Measurements from ENCODE around the gene TICAM2.

DNA sequence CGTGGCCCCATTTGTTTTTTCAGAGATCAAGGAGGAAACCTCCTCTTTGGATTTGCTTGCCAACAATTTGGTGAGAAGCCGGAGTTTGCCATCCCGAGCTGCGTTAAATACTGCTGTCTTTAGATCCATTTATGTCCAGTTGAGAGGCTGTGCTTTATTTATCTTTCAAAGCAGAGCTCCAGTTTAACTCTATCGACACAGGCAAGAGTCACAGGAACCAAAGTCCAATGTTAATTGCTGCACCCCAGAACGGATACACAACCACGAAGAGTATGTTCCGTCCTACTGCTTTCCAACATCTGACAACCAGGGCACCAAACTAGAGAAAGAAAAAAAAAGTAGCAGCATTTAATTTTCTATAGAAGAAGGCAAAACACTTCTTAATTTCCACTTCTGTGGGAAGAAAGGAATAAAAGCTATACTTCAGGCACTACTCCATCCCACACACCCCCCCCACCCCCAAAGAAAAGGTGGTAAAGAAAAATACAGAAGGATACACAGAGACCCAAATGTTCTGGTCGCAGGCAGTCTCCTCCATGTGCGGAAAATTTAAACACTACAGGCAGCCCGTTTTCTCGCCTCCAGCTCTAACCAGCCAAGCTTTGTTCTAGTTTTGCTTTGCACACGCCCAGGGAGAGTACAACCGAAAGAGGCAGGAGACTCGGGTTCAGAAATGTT, 58.8 kb downstream of the TICAM2 start:
- TF ChIP-seq POLR2AphosphoS2 (IDR thresholded peaks at IDR 0.05; ENCODE audit: low read depth, low read length) = no peak
- TF ChIP-seq MXI1 (IDR thresholded peaks at IDR 0.05; ENCODE audit: low read depth, low read length) = no peak
- TF ChIP-seq NBN (IDR thresholded peaks at IDR 0.05) = no peak
- no peak for TF ChIP-seq CTCF (IDR thresholded peaks at IDR 0.05 in 2 of 3, conservative IDR thresholded peaks at IDR 0.05 in 1 of 3; ENCODE audit: control insufficient read depth in 2 of 3, extremely low read depth in 1 of 3, insufficient read depth in 1 of 3, low read depth in 3 of 3, low read length in 3 of 3)
- TF ChIP-seq MEF2A (IDR thresholded peaks at IDR 0.05; ENCODE audit: insufficient read depth, low read depth, low read length) = no peak
- TF ChIP-seq, protein P1, sequence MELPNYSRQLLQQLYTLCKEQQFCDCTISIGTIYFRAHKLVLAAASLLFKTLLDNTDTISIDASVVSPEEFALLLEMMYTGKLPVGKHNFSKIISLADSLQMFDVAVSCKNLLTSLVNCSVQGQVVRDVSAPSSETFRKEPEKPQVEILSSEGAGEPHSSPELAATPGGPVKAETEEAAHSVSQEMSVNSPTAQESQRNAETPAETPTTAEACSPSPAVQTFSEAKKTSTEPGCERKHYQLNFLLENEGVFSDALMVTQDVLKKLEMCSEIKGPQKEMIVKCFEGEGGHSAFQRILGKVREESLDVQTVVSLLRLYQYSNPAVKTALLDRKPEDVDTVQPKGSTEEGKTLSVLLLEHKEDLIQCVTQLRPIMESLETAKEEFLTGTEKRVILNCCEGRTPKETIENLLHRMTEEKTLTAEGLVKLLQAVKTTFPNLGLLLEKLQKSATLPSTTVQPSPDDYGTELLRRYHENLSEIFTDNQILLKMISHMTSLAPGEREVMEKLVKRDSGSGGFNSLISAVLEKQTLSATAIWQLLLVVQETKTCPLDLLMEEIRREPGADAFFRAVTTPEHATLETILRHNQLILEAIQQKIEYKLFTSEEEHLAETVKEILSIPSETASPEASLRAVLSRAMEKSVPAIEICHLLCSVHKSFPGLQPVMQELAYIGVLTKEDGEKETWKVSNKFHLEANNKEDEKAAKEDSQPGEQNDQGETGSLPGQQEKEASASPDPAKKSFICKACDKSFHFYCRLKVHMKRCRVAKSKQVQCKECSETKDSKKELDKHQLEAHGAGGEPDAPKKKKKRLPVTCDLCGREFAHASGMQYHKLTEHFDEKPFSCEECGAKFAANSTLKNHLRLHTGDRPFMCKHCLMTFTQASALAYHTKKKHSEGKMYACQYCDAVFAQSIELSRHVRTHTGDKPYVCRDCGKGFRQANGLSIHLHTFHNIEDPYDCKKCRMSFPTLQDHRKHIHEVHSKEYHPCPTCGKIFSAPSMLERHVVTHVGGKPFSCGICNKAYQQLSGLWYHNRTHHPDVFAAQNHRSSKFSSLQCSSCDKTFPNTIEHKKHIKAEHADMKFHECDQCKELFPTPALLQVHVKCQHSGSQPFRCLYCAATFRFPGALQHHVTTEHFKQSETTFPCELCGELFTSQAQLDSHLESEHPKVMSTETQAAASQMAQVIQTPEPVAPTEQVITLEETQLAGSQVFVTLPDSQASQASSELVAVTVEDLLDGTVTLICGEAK (IDR thresholded peaks at IDR 0.05; ENCODE audit: borderline replicate concordance) = no peak; the same call in 1 of the 2 replicates
- TF ChIP-seq CEBPB (IDR thresholded peaks at IDR 0.05; ENCODE audit: borderline replicate concordance in 1 of 2, low read depth in 2 of 2, low read length in 2 of 2) = no peak
- TF ChIP-seq SRF (IDR thresholded peaks at IDR 0.05; ENCODE audit: low read depth in 2 of 2, low read length in 2 of 2) = no peak
- no peak for TF ChIP-seq PML (IDR thresholded peaks at IDR 0.05; ENCODE audit: low read length)
- TF ChIP-seq ASH2L (IDR thresholded peaks at IDR 0.05; ENCODE audit: borderline replicate concordance, low read depth) = no peak
- TF ChIP-seq SMAD1 (IDR thresholded peaks at IDR 0.05; ENCODE audit: low read depth, partially characterized antibody) = no peak
- TF ChIP-seq STAT1 (conservative IDR thresholded peaks at IDR 0.05) = no peak

Data from GM12878 (cell line).